CD14-positive monocyte (primary cell): Measurements from ENCODE around the gene TEKT2. TPM values are rescaled to one million over a fixed set of nuclear protein-coding genes. Genes with fewer than 3 reads are reported as not detected.
A peak's percentile ranks its signal among the peaks of the same experiment; 100 is the strongest.

Experiments used
- DNase-seq, 3 donors: peaks; one replicate each; pipeline ENCODE4 v3.0.0-alpha.2; 2011 to 2022
- H2AFZ ChIP-seq: 2 replicates; pipeline ENCODE4 v1.6.0; 2012; ENCODE audit warnings: mild to moderate bottlenecking, low read depth, low read length, inconsistent platforms; ENCODE audit not compliant: insufficient read depth, poor library complexity, severe bottlenecking
- H3K27ac ChIP-seq, 2 donors: 1 replicate in 1 of 2; 2 replicates in 1 of 2; pipeline ENCODE4 v1.5.1; 2012 to 2013; ENCODE audit warnings: low read length in 2 of 2, control low read depth in 1 of 2, inconsistent platforms in 1 of 2, low read depth in 1 of 2, mild to moderate bottlenecking in 1 of 2
- H3K27me3 ChIP-seq, 2 donors: one replicate each; pipeline versions ENCODE4 v1.6.0 to v1.6.1; 2011 to 2013; ENCODE audit warnings: low read length in 2 of 2; ENCODE audit not compliant: control insufficient read depth in 2 of 2, insufficient read depth in 2 of 2
- H3K36me3 ChIP-seq, 2 donors: replicated peaks in 1 of 2; 1 replicate in 1 of 2; 2 replicates in 1 of 2; pipeline versions ENCODE4 v1.5.1 to v1.6.1; 2012 to 2013; ENCODE audit warnings: low read length in 2 of 2, control low read depth in 1 of 2, inconsistent platforms in 1 of 2, mild to moderate bottlenecking in 1 of 2; ENCODE audit not compliant: insufficient read depth in 2 of 2, control insufficient read depth in 1 of 2
- H3K4me1 ChIP-seq, 2 donors: 1 replicate in 1 of 2; 2 replicates in 1 of 2; pipeline versions ENCODE4 v1.5.1 to v1.6.1; 2012 to 2013; ENCODE audit warnings: low read length in 2 of 2, control low read depth in 1 of 2, inconsistent platforms in 1 of 2, mild to moderate bottlenecking in 1 of 2, moderate library complexity in 1 of 2; ENCODE audit not compliant: insufficient read depth in 2 of 2, control insufficient read depth in 1 of 2
- H3K4me2 ChIP-seq: replicated peaks from 2 replicates; pipeline ENCODE3; 2012; ENCODE audit warnings: low read length, moderate library complexity, mild to moderate bottlenecking; ENCODE audit not compliant: poor library complexity, severe bottlenecking; ENCODE audit errors: extremely low read depth
- H3K4me3 ChIP-seq, 3 experiments: fragments of 200-600 bp in 1 of 3; sonication (generic) in 1 of 3; replicated peaks in 1 of 3; 1 replicate in 2 of 3; 2 replicates in 1 of 3; pipeline ENCODE4 v1.5.1; 2011 to 2013; ENCODE audit warnings: low read length in 3 of 3, mild to moderate bottlenecking in 3 of 3, control low read depth in 2 of 3, low read depth in 2 of 3, inconsistent platforms in 1 of 3, moderate library complexity in 1 of 3
- H3K79me2 ChIP-seq: 2 replicates; pipeline ENCODE4 v1.6.0; 2012; ENCODE audit warnings: mild to moderate bottlenecking, control low read depth, inconsistent platforms, low read length, moderate library complexity; ENCODE audit not compliant: insufficient read depth
- H3K9ac ChIP-seq: 2 replicates; pipeline ENCODE4 v1.6.0; 2017; ENCODE audit warnings: low read length, mild to moderate bottlenecking; ENCODE audit not compliant: insufficient read depth, poor library complexity, severe bottlenecking
- H3K9me3 ChIP-seq, 2 donors: replicated peaks in 1 of 2; 1 replicate in 1 of 2; 2 replicates in 1 of 2; pipeline versions ENCODE4 v1.5.1 to v1.6.1; 2012 to 2013; ENCODE audit warnings: low read length in 2 of 2, control low read depth in 1 of 2; ENCODE audit not compliant: control insufficient read depth in 1 of 2, insufficient read depth in 1 of 2
- H4K20me1 ChIP-seq: 2 replicates; pipeline ENCODE4 v1.6.0; 2012; ENCODE audit warnings: mild to moderate bottlenecking, low read length, control low read depth, moderate library complexity; ENCODE audit not compliant: insufficient read depth
- H3K27ac Mint-ChIP-seq, 7 donors: one replicate each; pipeline ENCODE4 v1.8.0; 2020; ENCODE audit warnings: mild to moderate bottlenecking in 7 of 7, mixed read lengths in 7 of 7, moderate library complexity in 6 of 7, inconsistent platforms in 2 of 7
- H3K27me3 Mint-ChIP-seq, 3 donors: one replicate each; pipeline ENCODE4 v1.8.0; 2021 to 2022; ENCODE audit warnings: low read depth in 3 of 3, mild to moderate bottlenecking in 3 of 3, mixed read lengths in 3 of 3, moderate library complexity in 3 of 3, inconsistent platforms in 1 of 3
- H3K36me3 Mint-ChIP-seq, 2 donors: one replicate each; pipeline ENCODE4 v1.8.0; 2020; ENCODE audit warnings: mixed read lengths in 2 of 2, inconsistent platforms in 1 of 2, mild to moderate bottlenecking in 1 of 2
- H3K4me1 Mint-ChIP-seq: one replicate; pipeline ENCODE4 v1.8.0; 2020; ENCODE audit warnings: mild to moderate bottlenecking, mixed read lengths
- H3K4me3 Mint-ChIP-seq, 2 donors: one replicate each; pipeline ENCODE4 v1.8.0; 2020; ENCODE audit warnings: mild to moderate bottlenecking in 2 of 2, mixed read lengths in 2 of 2, moderate library complexity in 1 of 2
- H3K9me3 Mint-ChIP-seq, 7 donors: one replicate each; pipeline ENCODE4 v1.8.0; 2020 to 2022; ENCODE audit warnings: mixed read lengths in 7 of 7, mild to moderate bottlenecking in 6 of 7, moderate library complexity in 6 of 7, inconsistent platforms in 2 of 7
- CTCF ChIP-seq: fragments of 200-600 bp; IDR thresholded peaks from one replicate; pipeline ENCODE4 v1.8.0; 2022; ENCODE audit warnings: antibody characterized with exemption, mild to moderate bottlenecking
- WGBS: methylation state at CpG from one replicate; pipeline ENCODE4 v1.1.5; 2013; ENCODE audit warnings: missing lambda C conversion rate; ENCODE audit not compliant: insufficient coverage; 5-methylcytosine and 5-hydroxymethylcytosine counted together
- intact Hi-C, 2 donors: fragments of 100-400 bp; cut with micrococcal nuclease; formaldehyde crosslinking; loops; one replicate each; pipeline versions ENCODE4 v1.15.0 to v1.15.1; 2023
- polyA plus RNA-seq, 3 donors: library from polyadenylated mRNA; depleted of rRNA in 1 of 3; unstranded in 2 of 3; stranded (reverse) in 1 of 3; fragments of 300-500 nt in 2 of 3; fragments of >200 nt in 1 of 3; fragmentation: Illumina TruSeq in 2 of 3; gene quantifications; 1 replicate in 2 of 3; 2 replicates in 1 of 3; pipeline ENCODE4 v1.2.3, GENCODE V29; 2012 to 2021

The TEKT2 gene
- polyA plus RNA-seq, 3 donors = 0.23 TPM; not detected in 2

- peaks cover 43 to 60% of the 10 kb centered on the region in 2 donors for H3K36me3 Mint-ChIP-seq
- 92% methylated on average over 7 of the region's 8 CpGs for WGBS
- H3K4me1 Mint-ChIP-seq = peaks cover 43% of the 10 kb centered on the region
- Histone ChIP-seq H3K27me3 (no peaks in the 10 kb centered on the region), H3K4me1 (peaks cover 47% of the 10 kb centered on the region in 2 donors), H3K79me2 (peaks cover 36% of the 10 kb centered on the region), H3K9me3 (no peaks in the 10 kb centered on the region), H3K4me2 (no peak overlapping the region), H3K4me3 (no peak overlapping the region), H3K9ac (no peak overlapping the region), H4K20me1 (peaks cover 21% of the 10 kb centered on the region), H3K27ac (peak overlapping the region; percentile 29 to 90), H2AFZ (no peak overlapping the region), H3K36me3 (peaks cover 44 to 61% of the 10 kb centered on the region in 2 donors)
- H3K27me3 Mint-ChIP-seq = peaks cover 0 to 3% (median 0%) of the 10 kb centered on the region in 3 donors
- no peak for DNase-seq
- intact Hi-C loops = loop anchor here in 1 of 2 donors (5.0 kb wide), 1 partner anchor 93 kb away; no protein-coding TSS in a partner anchor
- no peak overlapping the region for H3K4me3 Mint-ChIP-seq
- peaks cover 0 to 2% (median 0%) of the 10 kb centered on the region in 7 donors for H3K9me3 Mint-ChIP-seq
- H3K27ac Mint-ChIP-seq = peak overlapping the region; percentile 21 to 89 (median 62)
- TF ChIP-seq CTCF = no peak
Observed at GRCh38 chr1:36094621-36095061, 10.7 kb downstream of the TEKT2 start.

- intact Hi-C loops = loop anchor here in 1 of 2 donors (5.0 kb wide), 1 partner anchor 91 kb away; no protein-coding TSS in a partner anchor
- peak overlapping the region; percentile 67 to 90 for H3K27ac ChIP-seq
Observed at GRCh38 chr1:36095760-36096405, 12.0 kb downstream of the TEKT2 start.

More at GRCh38 chr1:36095760-36096405, 12.0 kb downstream of the TEKT2 start:
- no peak overlapping the region for H3K4me3 Mint-ChIP-seq
- Histone ChIP-seq H3K4me2 (peak overlapping the region; percentile 37), H3K4me3 (no peak overlapping the region), H3K27me3 (no peaks in the 10 kb centered on the region), H2AFZ (peak overlapping the region; percentile 79), H3K9ac (no peak overlapping the region), H3K4me1 (peaks cover 38 to 43% of the 10 kb centered on the region in 2 donors), H3K79me2 (peaks cover 23% of the 10 kb centered on the region), H3K9me3 (no peaks in the 10 kb centered on the region), H3K36me3 (peaks cover 44 to 60% of the 10 kb centered on the region in 2 donors), H4K20me1 (peaks cover 15% of the 10 kb centered on the region)
- peaks cover 0 to 6% (median 0%) of the 10 kb centered on the region in 3 donors for H3K27me3 Mint-ChIP-seq
- peak; percentile 61 to 71 (median 69) for DNase-seq
- H3K36me3 Mint-ChIP-seq = peaks cover 41 to 59% of the 10 kb centered on the region in 2 donors
- 40% methylated on average over 1 of the region's 15 CpGs for WGBS
- peaks cover 44% of the 10 kb centered on the region for H3K4me1 Mint-ChIP-seq
- no peak for TF ChIP-seq CTCF
- H3K9me3 Mint-ChIP-seq = peaks cover 0 to 2% (median 0%) of the 10 kb centered on the region in 7 donors
- H3K27ac Mint-ChIP-seq = peak overlapping the region; percentile 79 to 94 (median 90)
